ENCODE data around the gene PXT1. TPM values are rescaled to one million over a fixed set of nuclear protein-coding genes. Genes with fewer than 3 reads are reported as not detected.
A peak's percentile ranks its signal among the peaks of the same experiment; 100 is the strongest.

Gene PXT1
- total and polyA plus RNA-seq, 9 of the 15 experiments (the other 6 are each of a cell fraction or from before 2014, with no cell fraction given), result 0.09 to 0.11 (median 0.10) TPM; not detected in 5

GRCh38 chr6:36442671-36443470 is at the start of gene PXT1, which contains the start of gene KCTD20 (continued):
- TF ChIP-seq NBN (IDR thresholded peaks at IDR 0.05; ENCODE audit: low read depth) (peak; percentile 50; the same call in 1 of the 2 replicates), SMARCA5 (IDR thresholded peaks at IDR 0.05) (no peak), ZC3H4 (CRISPR knock-in tag; IDR thresholded peaks at IDR 0.05; ENCODE audit: borderline replicate concordance) (no peak), NONO (IDR thresholded peaks at IDR 0.05; ENCODE audit: low read depth in 2 of 2, low read length in 1 of 2) (peak; percentile 77 to 96; a peak in 2 of 4 replicates), MTF1 (CRISPR knock-in tag; IDR thresholded peaks at IDR 0.05; ENCODE audit: borderline replicate concordance) (no peak), TEAD2 (tag; IDR thresholded peaks at IDR 0.05) (no peak), VEZF1 (CRISPR knock-in tag; IDR thresholded peaks at IDR 0.05) (peak; percentile 90), ZBTB7A (IDR thresholded peaks at IDR 0.05; ENCODE audit: borderline replicate concordance, control insufficient read depth, low read depth, low read length) (peak; percentile 96), CTCF (IDR thresholded peaks at IDR 0.05 in 2 of 3, conservative IDR thresholded peaks at IDR 0.05 in 1 of 3; ENCODE audit: insufficient read depth in 2 of 3, low read depth in 1 of 3, low read length in 3 of 3) (no peak; a peak in 2 of 6 replicates), SRSF7 (optimal IDR thresholded peaks at IDR 0.05; ENCODE audit: low read depth, low read length) (no peak), XRCC3 (IDR thresholded peaks at IDR 0.05) (no peak), CHD1 (IDR thresholded peaks at IDR 0.05; ENCODE audit: low read length) (peak; percentile 95), RAD21 (CRISPR knock-in tag; conservative IDR thresholded peaks at IDR 0.05 in 1 of 2, IDR thresholded peaks at IDR 0.05 in 1 of 2) (peak; percentile 18 to 45; a peak in 3 of 4 replicates), SRSF3 (IDR thresholded peaks at IDR 0.05; ENCODE audit: insufficient read depth, low read length) (0 out of 2 replicates have a peak, but pooled peaks have one; percentile 62), CAMTA2 (CRISPR knock-in tag; conservative IDR thresholded peaks at IDR 0.05) (no peak), ZNF76 (CRISPR knock-in tag; IDR thresholded peaks at IDR 0.05; ENCODE audit: borderline replicate concordance) (peak; percentile 91; the same call in 1 of the 2 replicates), MLLT1 (IDR thresholded peaks at IDR 0.05) (peak in 1 of 2 experiments; percentile 74; a peak in 3 of 4 replicates), CCNT2 (IDR thresholded peaks at IDR 0.05; ENCODE audit: borderline replicate concordance, extremely low read depth, insufficient read length, low read depth, low read length) (peak; percentile 99), IFI16 (CRISPR knock-in tag; IDR thresholded peaks at IDR 0.05) (no peak)
